Tracheal epithelial cell (primary cell): ENCODE data around the gene SLC2A4. TPM values are rescaled to one million over a fixed set of nuclear protein-coding genes. Genes with fewer than 3 reads are reported as not detected.

Source experiments
- total RNA-seq: library from RNA; depleted of rRNA; stranded (reverse); fragments of >200 nt; gene quantifications from 2 replicates; pipeline ENCODE4 v1.2.1, GENCODE V29; 2014

Gene SLC2A4
- 0.24 TPM in 1 of 2 replicates, not detected in the other for total RNA-seq

GRCh38 chr17:7281074-7281952 is at the start of gene SLC2A4:
Gene SLC2A4 (plus strand): TSS chr17:7281718. CDS start chr17:7281935, 217 bp downstream.

GRCh38 chr17:7234083-7234951 is 47.2 kb upstream of the SLC2A4 start, which contains the start of gene DVL2:
Gene DVL2 (minus strand): TSS chr17:7234517. CDS start chr17:7234262, 255 bp downstream.

GRCh38 chr17:7239091-7240027 is 42.2 kb upstream of the SLC2A4 start, which contains the start of gene PHF23:
Gene PHF23 (minus strand): TSS chr17:7239457. CDS start chr17:7239279, 178 bp downstream.

GRCh38 chr17:7241783-7242716 is 39.5 kb upstream of the SLC2A4 start, which contains the start of gene GABARAP:
Gene GABARAP (minus strand): TSS chr17:7242449. CDS start chr17:7242330, 119 bp downstream.

GRCh38 chr17:7251661-7252175 is 29.8 kb upstream of the SLC2A4 start, which contains the start of gene CTDNEP1:
Gene CTDNEP1 (minus strand): TSS chr17:7251734. CDS start chr17:7251296, 438 bp downstream.

GRCh38 chr17:7252176-7253043 is 29.1 kb upstream of the SLC2A4 start, which contains the start of gene ELP5:
Gene ELP5 (plus strand): TSS chr17:7252215. CDS start chr17:7252551, 336 bp downstream.

GRCh38 chr17:7262192-7262934 is 19.2 kb upstream of the SLC2A4 start, which contains the start of gene CLDN7:
Gene CLDN7 (minus strand): TSS chr17:7262478. CDS start chr17:7262043, 435 bp downstream.

GRCh38 chr17:7294614-7295153 is 13.2 kb downstream of the SLC2A4 start, which contains the start of gene YBX2:
Gene YBX2 (minus strand): TSS chr17:7294639. CDS start chr17:7294500, 139 bp downstream.

GRCh38 chr17:7306911-7307685 is 25.6 kb downstream of the SLC2A4 start, which contains the start of gene EIF5A:
Gene EIF5A (plus strand): TSS chr17:7307628. CDS start chr17:7309636, 2,008 bp downstream.

GRCh38 chr17:7314719-7315569 is 33.4 kb downstream of the SLC2A4 start, which contains the start of gene GPS2:
Gene GPS2 (minus strand): TSS chr17:7315360. CDS start chr17:7315052, 308 bp downstream.

GRCh38 chr17:7328840-7329373 is 47.4 kb downstream of the SLC2A4 start, which contains the start of gene NEURL4:
Gene NEURL4 (minus strand): TSS chr17:7329335. CDS start chr17:7329312, 23 bp downstream.

GRCh38 chr17:7336240-7337175 is 55.0 kb downstream of the SLC2A4 start, which contains the start of gene ACAP1:
Gene ACAP1 (plus strand): TSS chr17:7336529. CDS start chr17:7336735, 206 bp downstream.

